ENCODE results near the gene ZAR1L. TPM values are rescaled to one million over a fixed set of nuclear protein-coding genes. Genes with fewer than 3 reads are reported as not detected.

ZAR1L gene
- total RNA-seq, 1 experiment from 2014 or later = not detected

- Histone ChIP-seq H2BK20ac (ENCODE audit: low read depth, low read length, poor library complexity, severe bottlenecking) (no peak overlapping the region), H3K79me2 (ENCODE audit: insufficient read depth, low read length) (no peaks in the 10 kb centered on the region), H3K4me2 (ENCODE audit: insufficient read depth, insufficient read length, low read length) (no peak overlapping the region), H4K5ac (ENCODE audit: insufficient read length, low read depth, low read length) (no peak overlapping the region), H3K23ac (ENCODE audit: insufficient read length, low read depth, low read length) (no peak overlapping the region), H3K18ac (ENCODE audit: insufficient read length, low read depth, low read length) (no peak overlapping the region), H2AFZ (ENCODE audit: low read length) (no peak overlapping the region), H3K23me2 (ENCODE audit: insufficient read length, low read depth, low read length, poor library complexity, severe bottlenecking) (no peaks in the 10 kb centered on the region), H3K27ac (ENCODE audit: insufficient read length, low read depth, low read length) (no peak overlapping the region), H2AK5ac (ENCODE audit: insufficient read length, low read length) (no peak overlapping the region), H3K9me3 (ENCODE audit: control insufficient read depth, low read depth, low read length) (no peaks in the 10 kb centered on the region), H2BK5ac (ENCODE audit: insufficient read length, low read length) (no peak overlapping the region), H3K56ac (ENCODE audit: insufficient read length, low read depth, low read length) (no peak overlapping the region), H3T11ph (ENCODE audit: low read length) (no peak overlapping the region), H4K8ac (replicated peaks; ENCODE audit: insufficient read length, low read depth, low read length) (no peak overlapping the region), H3K79me1 (ENCODE audit: insufficient read depth, low read depth, low read length, poor library complexity, severe bottlenecking) (no peaks in the 10 kb centered on the region), H3K4me1 (ENCODE audit: insufficient read depth, low read length) (no peaks in the 10 kb centered on the region), H4K91ac (ENCODE audit: insufficient read length, low read depth, low read length) (no peak overlapping the region), H3K27me3 (ENCODE audit: insufficient read depth, low read length) (no peaks in the 10 kb centered on the region), H2BK15ac (ENCODE audit: low read depth, low read length) (no peak overlapping the region), H2BK12ac (ENCODE audit: insufficient read length, low read depth, low read length) (no peak overlapping the region), H3K4ac (ENCODE audit: low read depth, low read length) (no peak overlapping the region), H3K9ac (ENCODE audit: extremely low read depth, insufficient read length, low read length) (no peak overlapping the region), H3K14ac (ENCODE audit: insufficient read depth, low read length) (no peak overlapping the region), H2BK120ac (ENCODE audit: low read depth, low read length, poor library complexity, severe bottlenecking) (no peak overlapping the region), H4K20me1 (ENCODE audit: control insufficient read depth, insufficient read depth, insufficient read length) (no peaks in the 10 kb centered on the region)
- WGBS (ENCODE audit: extremely low coverage, insufficient read length, low lambda C conversion rate) = no CpG with 5 or more reads among the region's 2 CpGs
- DNase-seq = no peak
- H3K27ac Mint-ChIP-seq = no peak overlapping the region
- no peaks in the 10 kb centered on the region; the same call in 1 of the 2 replicates for H3K27me3 Mint-ChIP-seq (ENCODE audit: low read depth)
- H3K9me3 Mint-ChIP-seq = no peaks in the 10 kb centered on the region
- H3K4me3 Mint-ChIP-seq = no peak overlapping the region
- no peak for TF ChIP-seq CTCF (conservative IDR thresholded peaks at IDR 0.05)
- H3K4me1 Mint-ChIP-seq = no peaks in the 10 kb centered on the region
- no peaks in the 10 kb centered on the region for H3K36me3 Mint-ChIP-seq (ENCODE audit: insufficient read depth in 1 of 3, low read depth in 3 of 3)
Measured at GRCh38 chr13:32297206-32297605, 18.0 kb downstream of the ZAR1L start.
